Naive B cell (primary cell): ENCODE data around the gene BABAM1. TPM values are rescaled to one million over a fixed set of nuclear protein-coding genes. Genes with fewer than 3 reads are reported as not detected.

Experiments
- ATAC-seq, 2 donors: fragments of 150-1000 bp; cut with Tn5 transposase; 2 replicates each; pipeline ENCODE4 v1.10.0; 2021; ENCODE audit warnings: low read depth in 2 of 2, mild to moderate bottlenecking in 2 of 2, moderate library complexity in 2 of 2
- DNase-seq: peaks from one replicate; pipeline ENCODE4 v3.0.0; 2022
- H3K27ac Mint-ChIP-seq, 6 donors: one replicate each; pipeline ENCODE4 v1.8.0; 2020 to 2022; ENCODE audit warnings: mild to moderate bottlenecking in 6 of 6, mixed read lengths in 6 of 6, moderate library complexity in 5 of 6, inconsistent platforms in 2 of 6
- H3K27me3 Mint-ChIP-seq, 3 donors: one replicate each; pipeline ENCODE4 v1.8.0; 2021 to 2022; ENCODE audit warnings: mixed read lengths in 3 of 3, mild to moderate bottlenecking in 1 of 3
- H3K36me3 Mint-ChIP-seq, 2 donors: one replicate each; pipeline ENCODE4 v1.8.0; 2020 to 2022; ENCODE audit warnings: mixed read lengths in 2 of 2, inconsistent platforms in 1 of 2, mild to moderate bottlenecking in 1 of 2
- H3K4me1 Mint-ChIP-seq, 3 donors: one replicate each; pipeline ENCODE4 v1.8.0; 2020 to 2022; ENCODE audit warnings: mixed read lengths in 3 of 3, inconsistent platforms in 1 of 3, mild to moderate bottlenecking in 1 of 3, moderate library complexity in 1 of 3
- H3K4me3 Mint-ChIP-seq, 8 donors: one replicate each; pipeline ENCODE4 v1.8.0; 2020 to 2022; ENCODE audit warnings: mild to moderate bottlenecking in 8 of 8, mixed read lengths in 8 of 8, moderate library complexity in 8 of 8, inconsistent platforms in 2 of 8
- H3K9me3 Mint-ChIP-seq, 7 donors: one replicate each; pipeline ENCODE4 v1.8.0; 2020 to 2022; ENCODE audit warnings: mixed read lengths in 7 of 7, mild to moderate bottlenecking in 5 of 7, inconsistent platforms in 2 of 7, moderate library complexity in 1 of 7
- polyA plus RNA-seq, 6 donors: library from polyadenylated mRNA; unstranded; fragments of 300-500 nt; fragmentation: Illumina TruSeq; gene quantifications; one replicate each; pipeline ENCODE4 v1.2.3, GENCODE V29; 2021; ENCODE audit warnings: low read depth in 6 of 6

The BABAM1 gene
- polyA plus RNA-seq, result 100 to 1,000 TPM; 102 to 183 (median 108) TPM

DNA sequence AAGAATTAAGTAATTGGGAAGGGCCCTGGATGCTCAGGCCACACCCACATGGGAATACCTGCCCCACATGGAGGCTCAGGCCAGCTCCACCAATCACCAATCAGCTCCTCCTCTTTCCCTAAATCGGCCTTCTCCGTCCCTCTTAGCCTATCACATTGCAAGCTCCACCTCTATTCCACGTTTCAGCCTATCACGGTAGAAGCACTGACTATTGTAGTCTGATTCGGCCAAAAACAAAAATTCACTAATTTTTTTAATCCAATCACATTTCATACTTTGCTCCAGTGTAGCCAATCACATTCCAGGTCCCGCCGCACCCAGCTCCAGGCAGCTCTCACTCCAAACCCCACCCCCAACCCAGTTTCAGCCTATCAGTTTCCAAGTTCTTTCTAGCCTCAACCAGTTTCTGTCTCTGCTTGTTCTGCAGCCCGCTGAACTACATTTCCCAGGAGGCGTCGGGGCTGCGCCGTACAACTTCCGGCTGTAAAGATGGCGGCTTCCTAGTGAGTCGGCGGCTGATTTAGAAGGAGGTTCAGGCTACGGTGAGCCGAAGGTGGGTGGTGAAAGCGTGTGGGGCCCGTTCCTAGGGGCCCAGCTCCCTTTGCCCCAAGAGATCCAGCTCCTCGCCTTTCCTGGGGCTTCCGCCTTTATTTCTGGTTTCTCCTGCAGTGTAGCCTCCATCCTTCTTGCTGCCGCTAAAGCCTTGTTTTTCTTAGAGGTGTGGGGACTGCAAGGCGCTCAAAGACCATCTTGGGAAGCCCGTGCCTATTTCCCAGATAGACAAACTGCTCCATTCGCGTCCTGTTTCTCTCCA lies at the start of gene BABAM1:
Gene BABAM1, plus strand, starts transcription at position 469 of the 814 bp plus-strand sequence. CDS start 1,364 bp downstream, outside the sequence.
- DNase-seq, result peak; percentile 98
- no peaks in the 10 kb centered on the region for H3K9me3 Mint-ChIP-seq
- H3K36me3 Mint-ChIP-seq, result no peaks in the 10 kb centered on the region
- H3K27ac Mint-ChIP-seq, result peak within 1 kb of the TSS; percentile 53 to 98 (median 91)
- peak; percentile 82 for ATAC-seq
- peak within 1 kb of the TSS; percentile 68 to 94 (median 85) for H3K4me3 Mint-ChIP-seq
- H3K27me3 Mint-ChIP-seq, result no peaks in the 10 kb centered on the region
- H3K4me1 Mint-ChIP-seq, result peaks cover 15 to 29% (median 22%) of the 10 kb centered on the region in 3 donors

- H3K36me3 Mint-ChIP-seq, result peaks cover 8 to 18% of the 10 kb centered on the region in 2 donors
- peaks cover 0 to 2% (median 0%) of the 10 kb centered on the region in 7 donors for H3K9me3 Mint-ChIP-seq
- no peaks in the 10 kb centered on the region for H3K27me3 Mint-ChIP-seq
- peaks cover 6 to 20% (median 8%) of the 10 kb centered on the region in 3 donors for H3K4me1 Mint-ChIP-seq
- ATAC-seq, result no peak
- H3K27ac Mint-ChIP-seq, result no peak overlapping the region
- DNase-seq, result no peak
- H3K4me3 Mint-ChIP-seq, result peak overlapping the region in 1 of 8 donors; percentile 30
Measured at GRCh38 chr19:17219286-17219685, 48.0 kb upstream of the BABAM1 start.

DNA sequence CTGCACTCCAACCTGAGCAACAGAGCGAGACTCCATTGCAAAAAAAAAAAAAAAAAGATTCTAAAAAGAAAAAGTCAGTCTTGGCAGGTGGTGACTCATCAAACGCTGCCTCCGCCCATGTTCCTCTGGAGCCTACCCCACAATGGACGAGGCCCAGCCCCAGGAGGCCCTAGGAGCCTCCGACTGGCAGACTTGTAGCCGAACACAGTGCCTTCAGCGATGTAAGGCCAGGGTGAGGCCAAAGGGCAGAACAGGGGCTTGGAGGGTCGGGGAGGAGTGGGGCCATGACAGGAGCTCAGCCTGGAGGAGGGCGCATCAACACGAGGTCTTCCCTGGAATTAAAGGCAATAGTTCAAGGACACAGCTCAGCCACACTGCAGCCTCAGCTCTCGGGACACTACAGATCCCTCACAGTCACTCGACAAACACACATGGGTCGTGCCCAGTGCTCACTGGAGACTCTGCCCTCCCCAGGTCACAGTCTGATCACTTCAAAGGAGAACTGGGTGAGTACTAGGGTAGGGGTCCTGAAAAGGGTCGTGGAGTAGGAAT lies 47.0 kb upstream of the BABAM1 start:
- H3K27ac Mint-ChIP-seq, result peak overlapping the region in 1 of 6 donors; percentile 57
- no peak for ATAC-seq
- H3K36me3 Mint-ChIP-seq, result peaks cover 8 to 18% of the 10 kb centered on the region in 2 donors
- peaks cover under 1 to 11% (median 5%) of the 10 kb centered on the region in 3 donors for H3K4me1 Mint-ChIP-seq
- peaks cover 0 to 2% (median 0%) of the 10 kb centered on the region in 7 donors for H3K9me3 Mint-ChIP-seq
- peak overlapping the region in 1 of 8 donors; percentile 29 for H3K4me3 Mint-ChIP-seq
- H3K27me3 Mint-ChIP-seq, result no peaks in the 10 kb centered on the region
- no peak for DNase-seq

DNA sequence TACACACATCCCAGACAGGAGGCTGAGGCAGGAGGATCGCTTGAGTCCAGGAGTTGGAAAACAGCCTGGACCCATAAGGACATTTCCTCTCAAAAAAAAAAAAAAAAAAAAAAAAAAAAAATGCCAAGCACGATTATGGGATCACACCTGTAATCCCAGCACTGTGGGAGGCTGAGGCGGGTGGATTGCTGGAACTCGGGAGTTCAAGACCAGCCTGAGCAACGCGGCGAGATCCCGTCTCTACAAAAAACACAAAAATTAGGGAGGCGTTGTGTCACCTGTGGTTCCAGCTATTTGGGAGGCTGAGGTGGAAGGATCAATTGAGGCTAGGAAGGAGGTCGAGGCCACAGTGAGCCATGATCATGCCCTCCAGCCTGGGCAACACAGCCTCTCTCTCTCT lies 42.2 kb upstream of the BABAM1 start:
- peak overlapping the region in 6 of 8 donors; percentile 43 to 96 (median 82) for H3K4me3 Mint-ChIP-seq
- ATAC-seq, result no peak
- DNase-seq, result no peak
- H3K4me1 Mint-ChIP-seq, result peaks cover 5 to 25% (median 15%) of the 10 kb centered on the region in 3 donors
- H3K27ac Mint-ChIP-seq, result no peak overlapping the region
- H3K9me3 Mint-ChIP-seq, result no peaks in the 10 kb centered on the region
- no peaks in the 10 kb centered on the region for H3K36me3 Mint-ChIP-seq
- H3K27me3 Mint-ChIP-seq, result no peaks in the 10 kb centered on the region

DNA sequence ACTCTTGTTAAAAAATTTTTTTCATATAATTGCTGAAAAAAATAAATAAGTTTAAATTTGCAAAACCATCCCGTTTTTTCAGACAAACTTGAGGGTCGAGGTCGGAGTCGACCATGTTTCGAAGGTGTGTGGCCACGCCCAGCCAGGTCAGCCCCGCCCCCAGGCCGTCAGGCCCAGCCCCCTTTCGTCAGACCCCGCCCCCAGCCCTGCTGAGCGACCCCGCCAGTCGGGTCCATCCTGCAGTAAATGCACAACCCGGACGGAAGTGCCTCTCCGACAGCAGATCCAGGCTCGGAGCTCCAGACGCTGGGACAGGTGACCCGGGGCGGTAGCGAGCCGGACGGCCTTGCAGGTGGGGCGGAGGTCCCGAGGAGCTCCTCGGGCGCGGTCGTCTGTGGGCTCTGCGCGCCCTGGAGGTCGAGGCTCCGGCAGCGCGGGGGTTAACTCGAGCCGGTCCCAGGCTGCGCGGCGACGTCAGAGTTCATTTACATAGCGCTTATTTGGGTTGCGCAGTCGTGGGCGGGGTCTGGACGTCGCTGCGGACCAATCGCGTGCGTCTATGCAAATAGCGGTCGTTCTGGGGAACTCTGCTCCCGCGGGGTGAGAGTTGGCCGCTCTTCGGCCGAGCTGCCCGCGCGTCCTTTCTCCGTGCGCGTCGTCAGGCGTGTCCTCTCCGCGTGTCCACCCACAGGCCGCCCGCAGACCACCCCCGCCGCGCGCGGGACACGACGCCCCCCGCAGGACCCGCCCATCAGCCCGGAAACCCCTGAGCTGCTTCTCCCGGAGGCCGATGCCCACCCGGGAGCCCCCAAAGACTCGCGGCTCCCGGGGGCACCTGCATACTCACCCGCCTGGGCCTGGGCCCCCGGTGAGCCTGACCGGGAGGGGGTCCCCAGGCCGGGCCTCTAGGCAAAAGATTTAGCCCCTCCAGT lies 41.0 kb upstream of the BABAM1 start, which contains the start of gene OCEL1:
Gene OCEL1, plus strand, starts transcription at position 225 of the 932 bp plus-strand sequence. Its CDS starts 22 bp downstream, at position 247.
- H3K4me3 Mint-ChIP-seq, result peak within 1 kb of the TSS; percentile 85 to 99 (median 95)
- H3K36me3 Mint-ChIP-seq, result no peaks in the 10 kb centered on the region
- no peaks in the 10 kb centered on the region for H3K9me3 Mint-ChIP-seq
- H3K4me1 Mint-ChIP-seq, result peaks cover 5 to 25% (median 15%) of the 10 kb centered on the region in 3 donors
- no peaks in the 10 kb centered on the region for H3K27me3 Mint-ChIP-seq
- ATAC-seq (peak; percentile 87 to 89), DNase-seq (peak; percentile 97)
- peak within 1 kb of the TSS; percentile 88 to 99 (median 97) for H3K27ac Mint-ChIP-seq

GRCh38 chr19:17227798-17228367 lies 39.4 kb upstream of the BABAM1 start:
- H3K27ac Mint-ChIP-seq, result no peak overlapping the region
- H3K36me3 Mint-ChIP-seq, result no peaks in the 10 kb centered on the region
- H3K4me1 Mint-ChIP-seq, result peaks cover 5 to 25% (median 15%) of the 10 kb centered on the region in 3 donors
- no peak for DNase-seq
- no peaks in the 10 kb centered on the region for H3K27me3 Mint-ChIP-seq
- peak overlapping the region in 6 of 8 donors; percentile 5 to 96 (median 68) for H3K4me3 Mint-ChIP-seq
- H3K9me3 Mint-ChIP-seq, result no peaks in the 10 kb centered on the region
- no peak for ATAC-seq

DNA sequence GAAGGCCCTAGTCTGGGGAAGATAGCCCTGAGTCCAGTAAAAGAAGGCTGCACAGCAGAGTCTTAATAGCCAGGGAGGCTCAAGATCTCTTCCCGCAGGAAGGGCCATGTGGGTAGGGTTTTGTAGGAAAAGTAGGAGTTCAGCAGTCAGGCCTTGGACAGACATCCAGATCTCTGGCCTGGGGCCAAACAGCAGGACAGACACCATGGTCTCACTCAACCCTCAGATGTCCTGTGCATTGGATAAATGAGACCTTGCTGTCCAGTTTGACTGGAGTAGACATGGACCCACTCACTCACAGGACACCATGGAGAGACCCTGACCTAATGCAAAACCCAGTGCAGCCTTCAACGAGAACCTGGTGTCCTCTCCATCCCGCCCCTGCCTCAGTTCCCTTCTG lies 37.4 kb upstream of the BABAM1 start:
- no peaks in the 10 kb centered on the region for H3K9me3 Mint-ChIP-seq
- DNase-seq (no peak), ATAC-seq (no peak)
- peaks cover 7 to 32% (median 19%) of the 10 kb centered on the region in 3 donors for H3K4me1 Mint-ChIP-seq
- no peaks in the 10 kb centered on the region for H3K27me3 Mint-ChIP-seq
- no peak overlapping the region for H3K27ac Mint-ChIP-seq
- H3K4me3 Mint-ChIP-seq, result peak overlapping the region in 2 of 8 donors; percentile 22 to 38
- H3K36me3 Mint-ChIP-seq, result no peaks in the 10 kb centered on the region

- no peak for DNase-seq
- no peak for ATAC-seq
- Mint-ChIP-seq H3K27ac (no peak overlapping the region), H3K4me1 (peaks cover 3 to 24% (median 8%) of the 10 kb centered on the region in 3 donors), H3K27me3 (no peaks in the 10 kb centered on the region), H3K36me3 (no peaks in the 10 kb centered on the region), H3K9me3 (no peaks in the 10 kb centered on the region), H3K4me3 (peak overlapping the region in 1 of 8 donors; percentile 58)
Measured at GRCh38 chr19:17232258-17232657, 35.0 kb upstream of the BABAM1 start.

GRCh38 chr19:17234911-17235299 lies 32.3 kb upstream of the BABAM1 start:
- no peaks in the 10 kb centered on the region for H3K36me3 Mint-ChIP-seq
- H3K4me1 Mint-ChIP-seq, result peaks cover 3 to 11% (median 6%) of the 10 kb centered on the region in 3 donors
- no peak overlapping the region for H3K27ac Mint-ChIP-seq
- no peaks in the 10 kb centered on the region for H3K27me3 Mint-ChIP-seq
- no peaks in the 10 kb centered on the region for H3K9me3 Mint-ChIP-seq
- H3K4me3 Mint-ChIP-seq, result peak overlapping the region; percentile 71 to 88 (median 79)
- ATAC-seq (peak; percentile 57 to 65), DNase-seq (peak; percentile 45)

DNA sequence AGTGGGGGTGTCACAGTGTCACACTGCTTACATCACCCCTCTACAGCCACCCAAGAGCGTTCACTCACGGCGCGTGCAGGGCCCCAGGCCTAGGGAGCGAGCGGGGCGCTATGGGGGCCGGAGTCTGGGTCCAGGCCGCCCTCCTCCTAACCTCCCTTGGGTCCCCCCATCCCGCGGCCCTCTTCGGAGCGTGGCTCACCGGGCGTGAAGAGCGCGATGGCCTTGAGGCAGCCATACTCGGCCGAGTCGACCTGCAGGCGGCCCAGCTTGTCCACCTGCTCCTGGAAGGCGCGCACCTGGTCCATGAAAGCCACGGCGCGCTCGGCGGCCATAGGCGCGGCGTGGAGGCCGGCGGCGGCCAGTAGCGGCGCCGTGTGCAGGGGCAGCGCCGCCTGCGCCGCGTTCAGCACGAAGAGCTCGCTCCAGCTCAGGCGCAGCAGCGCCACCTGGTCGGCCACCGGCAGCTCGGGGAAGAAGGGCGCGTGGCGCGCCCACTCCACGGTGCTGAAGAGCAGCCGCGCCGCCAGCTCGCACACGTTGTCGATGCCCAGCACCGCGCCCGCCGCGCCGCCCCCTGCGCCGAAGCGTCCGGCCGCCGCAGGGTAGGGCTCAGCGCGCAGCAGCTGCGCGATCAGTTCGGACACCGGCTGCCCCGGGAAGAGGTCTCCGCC lies 31.8 kb upstream of the BABAM1 start:
- H3K27ac Mint-ChIP-seq, result no peak overlapping the region
- H3K36me3 Mint-ChIP-seq, result no peaks in the 10 kb centered on the region
- H3K9me3 Mint-ChIP-seq, result no peaks in the 10 kb centered on the region
- ATAC-seq, result peak; percentile 89 to 93
- DNase-seq, result peak; percentile 62
- H3K27me3 Mint-ChIP-seq, result no peaks in the 10 kb centered on the region
- H3K4me1 Mint-ChIP-seq, result peaks cover 3 to 11% (median 6%) of the 10 kb centered on the region in 3 donors
- peak overlapping the region; percentile 71 to 88 (median 79) for H3K4me3 Mint-ChIP-seq

GRCh38 chr19:17235971-17236777 lies 31.1 kb upstream of the BABAM1 start:
- Mint-ChIP-seq H3K4me1 (peaks cover 3 to 11% (median 6%) of the 10 kb centered on the region in 3 donors), H3K27me3 (no peaks in the 10 kb centered on the region), H3K36me3 (no peaks in the 10 kb centered on the region), H3K9me3 (no peaks in the 10 kb centered on the region), H3K4me3 (peak overlapping the region; percentile 20 to 80 (median 63)), H3K27ac (no peak overlapping the region)
- ATAC-seq, result peak; percentile 11 to 14
- DNase-seq, result no peak
